GM10266 (cell line): ENCODE data around the gene CERS4.

Experiments used
- DNase-seq: peaks from one replicate; pipeline ENCODE4 v3.0.0; 2012; ENCODE audit errors: extremely low spot score
- CTCF ChIP-seq: IDR thresholded peaks from 2 replicates; pipeline ENCODE4 v1.5.1; 2012; ENCODE audit warnings: mild to moderate bottlenecking, low read depth; ENCODE audit not compliant: control insufficient read depth, insufficient read depth; ENCODE audit errors: missing control alignments

The CERS4 gene

GRCh38 chr19:8208922-8209461, at the start of gene CERS4:
CERS4 (plus strand) TSS chr19:8209370; CDS start chr19:8251077, 41,707 bp downstream.
- no peak for TF ChIP-seq CTCF
- peak; percentile 97 for DNase-seq

- no peak for TF ChIP-seq CTCF
- peak; percentile 26 for DNase-seq
Measured at GRCh38 chr19:8161135-8161646, 48.0 kb upstream of the CERS4 start.

GRCh38 chr19:8163759-8164158, 45.4 kb upstream of the CERS4 start:
- no peak for DNase-seq
- TF ChIP-seq CTCF, result no peak

- DNase-seq, result no peak
Measured at GRCh38 chr19:8167985-8168384, 41.2 kb upstream of the CERS4 start.

GRCh38 chr19:8168537-8168936, 40.6 kb upstream of the CERS4 start:
- no peak for DNase-seq
- no peak for TF ChIP-seq CTCF

More at GRCh38 chr19:8167985-8168384, 41.2 kb upstream of the CERS4 start:
- TF ChIP-seq CTCF, result no peak

- no peak for TF ChIP-seq CTCF
- DNase-seq, result no peak
Measured at GRCh38 chr19:8174706-8175105, 34.5 kb upstream of the CERS4 start.

GRCh38 chr19:8180018-8180417, 29.2 kb upstream of the CERS4 start:
- TF ChIP-seq CTCF, result no peak
- DNase-seq, result no peak
